ENCODE results near the gene IMPG1.

DNA sequence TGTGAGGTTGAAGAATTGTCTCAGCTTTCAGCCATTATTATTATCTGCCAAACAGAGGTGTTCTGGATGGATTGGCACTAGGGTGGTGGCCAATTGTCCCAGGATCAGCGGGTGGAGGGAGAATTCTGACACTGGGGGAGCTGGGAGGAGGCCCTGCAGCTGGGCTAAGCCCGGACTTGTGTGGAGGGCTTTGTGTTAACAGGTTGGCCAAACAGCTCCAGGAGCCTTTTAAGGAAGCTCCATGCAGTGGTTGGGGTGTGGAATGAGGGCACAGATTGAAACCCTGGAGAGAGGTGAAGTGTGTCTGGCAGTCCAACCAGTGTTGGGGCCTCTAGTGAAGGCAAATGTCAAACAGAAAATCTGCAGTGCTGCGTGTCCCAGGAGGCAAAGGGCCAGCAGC lies 135.8 kb downstream of the IMPG1 start:
- TF ChIP-seq CTCF (IDR thresholded peaks at IDR 0.05; ENCODE audit: low read depth, low read length) (no peak), POLR2A (IDR thresholded peaks at IDR 0.05; ENCODE audit: extremely low read depth, insufficient read length) (no peak)
